Progenitor cell of endocrine pancreas (in vitro differentiated cells): Measurements from ENCODE around the gene TFAM. TPM values are rescaled to one million over a fixed set of nuclear protein-coding genes. Genes with fewer than 3 reads are reported as not detected.

Experiments used
- DNase-seq: peaks from one replicate; pipeline ENCODE4 v3.0.0; 2021; ENCODE audit warnings: low spot score; ENCODE audit not compliant: unreplicated experiment
- H3K27ac Mint-ChIP-seq: 2 replicates; pipeline ENCODE4 v1.8.0; 2021; ENCODE audit warnings: mild to moderate bottlenecking, moderate library complexity, mixed read lengths
- H3K27me3 Mint-ChIP-seq: 2 replicates; pipeline ENCODE4 v1.8.0; 2021; ENCODE audit warnings: mixed read lengths
- H3K36me3 Mint-ChIP-seq: 2 replicates; pipeline ENCODE4 v1.8.0; 2022; ENCODE audit warnings: mixed read lengths; ENCODE audit not compliant: insufficient read depth
- H3K4me1 Mint-ChIP-seq: 2 replicates; pipeline ENCODE4 v1.8.0; 2021; ENCODE audit warnings: low read depth, mixed read lengths
- H3K4me3 Mint-ChIP-seq: 2 replicates; pipeline ENCODE4 v1.8.0; 2021; ENCODE audit warnings: low read depth, mild to moderate bottlenecking, moderate library complexity, mixed read lengths
- H3K9me3 Mint-ChIP-seq: 2 replicates; pipeline ENCODE4 v1.8.0; 2021; ENCODE audit warnings: low read depth, mixed read lengths
- CTCF ChIP-seq: fragments of 200-600 bp; sonication (generic); IDR thresholded peaks from one replicate; pipeline ENCODE4 v1.5.0; 2021; ENCODE audit warnings: antibody characterized with exemption, mild to moderate bottlenecking; ENCODE audit not compliant: unreplicated experiment
- total RNA-seq: library from RNA; stranded (reverse); gene quantifications from 2 replicates; pipeline ENCODE4 v1.2.1, GENCODE V29; 2021

TFAM gene
- total RNA-seq, 1 donor from 2014 or later, result 53.5 TPM

DNA sequence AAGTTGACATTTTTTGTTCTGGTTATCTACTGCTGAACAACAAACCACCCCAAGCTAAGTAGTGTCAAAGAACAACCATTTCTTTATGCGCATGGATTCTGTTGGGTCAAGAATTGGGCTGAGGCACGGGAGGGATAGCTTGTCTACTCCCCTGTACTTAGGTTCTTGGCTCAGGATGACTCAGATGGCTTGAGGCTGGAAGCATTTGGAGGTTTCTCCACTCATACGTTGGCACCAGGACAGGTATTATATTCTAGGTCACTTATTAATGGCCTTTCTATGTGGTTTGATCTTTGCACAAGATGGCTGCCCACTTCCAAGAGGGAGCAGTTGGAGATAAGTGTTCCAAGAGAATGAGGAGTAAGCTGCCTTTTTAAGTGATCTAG lies 11.8 kb upstream of the TFAM start:
- no peak for TF ChIP-seq CTCF
- Mint-ChIP-seq H3K9me3 (no peaks in the 10 kb centered on the region), H3K36me3 (peaks cover 3% of the 10 kb centered on the region), H3K4me3 (no peak overlapping the region), H3K27ac (no peak overlapping the region), H3K4me1 (peaks cover 7% of the 10 kb centered on the region), H3K27me3 (no peaks in the 10 kb centered on the region)
- no peak for DNase-seq

DNA sequence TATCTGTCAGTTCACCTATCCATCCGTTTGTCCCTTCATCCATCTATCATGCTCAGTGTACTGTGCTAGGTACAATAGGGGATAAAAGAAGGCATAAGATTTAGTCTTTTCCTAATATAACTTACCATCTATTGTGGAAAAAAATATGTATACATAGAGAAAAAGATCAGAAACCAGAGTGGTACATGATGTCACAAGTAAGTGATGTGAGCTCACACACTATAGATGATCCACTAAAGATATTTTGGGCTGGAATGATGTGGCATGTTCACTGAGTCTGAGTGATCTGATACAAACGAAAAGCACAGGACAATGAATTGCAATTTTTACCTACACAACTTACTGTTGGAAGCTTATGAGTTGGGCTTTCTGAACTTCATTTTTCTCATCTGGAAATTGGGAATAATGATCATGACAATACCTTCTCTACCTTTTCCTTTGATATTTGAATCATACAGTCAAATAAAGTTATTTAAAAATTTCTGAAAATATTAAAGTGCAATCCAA lies 2.7 kb upstream of the TFAM start:
- no peak for TF ChIP-seq CTCF

GRCh38 chr10:58384095-58384494 lies 1.1 kb upstream of the TFAM start:
- Mint-ChIP-seq H3K27me3 (no peaks in the 10 kb centered on the region), H3K27ac (no peak overlapping the region), H3K4me1 (peaks cover 23% of the 10 kb centered on the region), H3K36me3 (peaks cover 6% of the 10 kb centered on the region), H3K4me3 (peak overlapping the region; percentile 98), H3K9me3 (no peaks in the 10 kb centered on the region)
- TF ChIP-seq CTCF, result no peak
- DNase-seq, result no peak

More for the DNA sequence above, 2.7 kb upstream of the TFAM start:
- Mint-ChIP-seq H3K27me3 (no peaks in the 10 kb centered on the region), H3K4me1 (peaks cover 23% of the 10 kb centered on the region), H3K36me3 (peaks cover 3% of the 10 kb centered on the region), H3K4me3 (no peak overlapping the region), H3K9me3 (no peaks in the 10 kb centered on the region), H3K27ac (no peak overlapping the region)
- no peak for DNase-seq

GRCh38 chr10:58384544-58384998 lies 639 bp upstream of the TFAM start:
- H3K4me1 Mint-ChIP-seq, result peaks cover 23% of the 10 kb centered on the region
- no peak for TF ChIP-seq CTCF
- H3K27ac Mint-ChIP-seq, result peak overlapping the region; percentile 98
- no peaks in the 10 kb centered on the region for H3K27me3 Mint-ChIP-seq
- peaks cover 9% of the 10 kb centered on the region for H3K36me3 Mint-ChIP-seq
- H3K9me3 Mint-ChIP-seq, result no peaks in the 10 kb centered on the region
- peak overlapping the region; percentile 98 for H3K4me3 Mint-ChIP-seq
- no peak for DNase-seq

DNA sequence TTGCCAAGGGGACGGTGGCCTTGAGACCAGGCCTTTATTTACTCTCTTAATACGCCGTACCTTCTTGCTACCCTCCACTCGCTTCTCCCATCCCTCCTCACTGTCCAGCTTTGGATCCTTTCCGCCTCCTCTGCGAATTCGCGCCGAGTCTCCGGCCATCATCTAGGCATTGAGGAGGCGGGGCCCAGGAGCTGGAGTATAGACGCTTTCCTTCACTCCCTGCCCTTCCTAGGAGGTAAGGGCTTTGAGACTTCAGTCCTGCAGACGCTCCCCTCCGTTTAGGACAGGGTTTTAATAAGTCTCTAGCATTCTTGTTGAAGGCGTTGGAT lies 538 bp downstream of the TFAM start:
- TF ChIP-seq CTCF, result no peak
- no peaks in the 10 kb centered on the region for H3K9me3 Mint-ChIP-seq
- peaks cover 13% of the 10 kb centered on the region for H3K36me3 Mint-ChIP-seq
- no peak for DNase-seq
- H3K27ac Mint-ChIP-seq, result peak overlapping the region; percentile 98
- H3K4me1 Mint-ChIP-seq, result peaks cover 23% of the 10 kb centered on the region
- peak overlapping the region; percentile 98 for H3K4me3 Mint-ChIP-seq
- H3K27me3 Mint-ChIP-seq, result no peaks in the 10 kb centered on the region
